ENCODE results near the gene TUBGCP5. TPM values are rescaled to one million over a fixed set of nuclear protein-coding genes. Genes with fewer than 3 reads are reported as not detected.

Gene TUBGCP5
- total RNA-seq, 3 donors from 2014 or later (not counting 1 experiment from before 2014, with no cell fraction given): 14.7 to 20.4 (median 17.5) TPM

GRCh38 chr15:23072633-23073032, 33.3 kb upstream of the TUBGCP5 start:
- Histone ChIP-seq H3K4me3 (ENCODE audit: low read length) (no peak overlapping the region), H3K4me1 (ENCODE audit: control insufficient read depth, insufficient read depth, low read length) (no peaks in the 10 kb centered on the region), H3K36me3 (ENCODE audit: control insufficient read depth, insufficient read depth, low read length) (no peaks in the 10 kb centered on the region), H3K27ac (ENCODE audit: low read length) (no peak overlapping the region), H3K27me3 (ENCODE audit: control insufficient read depth, insufficient read depth, low read length) (no peaks in the 10 kb centered on the region), H3K9me3 (ENCODE audit: control insufficient read depth, insufficient read depth, low read length) (peaks cover 4% of the 10 kb centered on the region)
- H3K36me3 Mint-ChIP-seq: no peaks in the 10 kb centered on the region
- no peak overlapping the region for H3K4me3 Mint-ChIP-seq
- TF ChIP-seq CTCF (IDR thresholded peaks at IDR 0.05): no peak
- 89% methylated on average over 1 of the region's 1 CpG for WGBS (ENCODE audit: insufficient coverage)
- ATAC-seq (no peak), DNase-seq (no peak)
- no peaks in the 10 kb centered on the region for H3K9me3 Mint-ChIP-seq
- intact Hi-C loops (cut with micrococcal nuclease): no loop called here
- no peaks in the 10 kb centered on the region for H3K4me1 Mint-ChIP-seq
- H3K27me3 Mint-ChIP-seq (ENCODE audit: low read depth in 2 of 2): peaks cover 0 to 10% of the 10 kb centered on the region in 2 donors
- H3K27ac Mint-ChIP-seq: no peak overlapping the region

DNA sequence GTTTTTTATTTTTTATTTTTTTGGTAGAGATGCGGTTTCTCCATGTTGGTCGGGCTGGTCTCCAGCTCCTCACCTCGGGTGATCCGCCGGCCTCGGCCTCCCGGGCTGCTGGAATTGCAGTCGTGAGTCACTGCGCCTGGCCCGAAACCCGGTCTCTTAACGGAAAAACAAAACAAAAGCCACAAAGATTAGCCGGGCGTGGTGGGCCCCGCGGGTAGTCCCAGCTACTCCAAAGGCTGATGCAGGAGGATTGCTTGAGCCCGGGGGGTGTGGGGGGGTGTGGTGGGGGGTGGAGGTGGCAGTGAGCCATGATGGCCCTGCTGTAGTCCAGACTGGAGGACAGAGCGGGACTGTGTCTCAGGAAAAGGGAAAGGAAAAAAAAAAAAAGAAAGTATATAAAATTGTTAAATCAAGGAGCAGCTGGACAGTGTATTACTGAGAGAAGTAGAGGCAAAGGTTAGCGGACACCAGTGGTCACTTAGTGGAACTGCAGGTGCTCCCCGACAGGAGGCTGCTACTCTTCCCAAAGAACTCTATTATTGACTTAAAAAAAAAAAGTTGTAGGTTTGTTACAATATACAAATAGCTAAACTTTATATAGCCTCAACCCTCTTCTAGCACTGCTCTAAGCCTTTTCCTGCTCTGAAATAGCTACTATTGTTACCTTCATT, 30.3 kb upstream of the TUBGCP5 start:
- intact Hi-C loops (cut with micrococcal nuclease): no loop called here
- ATAC-seq: no peak

GRCh38 chr15:23067416-23067815, 28.0 kb upstream of the TUBGCP5 start:
- Histone ChIP-seq H3K36me3 (ENCODE audit: control insufficient read depth, insufficient read depth, low read length) (no peaks in the 10 kb centered on the region), H3K27ac (ENCODE audit: low read length) (no peak overlapping the region), H3K27me3 (ENCODE audit: control insufficient read depth, insufficient read depth, low read length) (no peaks in the 10 kb centered on the region), H3K4me3 (ENCODE audit: low read length) (no peak overlapping the region), H3K4me1 (ENCODE audit: control insufficient read depth, insufficient read depth, low read length) (no peaks in the 10 kb centered on the region), H3K9me3 (ENCODE audit: control insufficient read depth, insufficient read depth, low read length) (peaks cover 4% of the 10 kb centered on the region)
- 92% methylated on average over 14 of the region's 15 CpGs for WGBS (ENCODE audit: insufficient coverage)
- H3K27ac Mint-ChIP-seq: no peak overlapping the region
- DNase-seq (no peak), ATAC-seq (no peak)
- H3K36me3 Mint-ChIP-seq: no peaks in the 10 kb centered on the region
- no peaks in the 10 kb centered on the region for H3K4me1 Mint-ChIP-seq
- intact Hi-C loops (cut with micrococcal nuclease): no loop called here
- peaks cover 0 to 4% of the 10 kb centered on the region in 2 donors for H3K27me3 Mint-ChIP-seq (ENCODE audit: low read depth in 2 of 2)
- no peak for TF ChIP-seq CTCF (IDR thresholded peaks at IDR 0.05)
- H3K4me3 Mint-ChIP-seq: no peak overlapping the region
- H3K9me3 Mint-ChIP-seq: peaks cover 0 to 2% of the 10 kb centered on the region in 2 donors

More for the DNA sequence above, 30.3 kb upstream of the TUBGCP5 start:
- H3K4me1 Mint-ChIP-seq: no peaks in the 10 kb centered on the region
- DNase-seq: no peak
- no peak overlapping the region for H3K4me3 Mint-ChIP-seq
- Histone ChIP-seq H3K27me3 (ENCODE audit: control insufficient read depth, insufficient read depth, low read length) (no peaks in the 10 kb centered on the region), H3K4me1 (ENCODE audit: control insufficient read depth, insufficient read depth, low read length) (no peaks in the 10 kb centered on the region), H3K9me3 (ENCODE audit: control insufficient read depth, insufficient read depth, low read length) (peaks cover 4% of the 10 kb centered on the region), H3K27ac (ENCODE audit: low read length) (no peak overlapping the region), H3K36me3 (ENCODE audit: control insufficient read depth, insufficient read depth, low read length) (no peaks in the 10 kb centered on the region), H3K4me3 (ENCODE audit: low read length) (no peak overlapping the region)
- no peaks in the 10 kb centered on the region for H3K9me3 Mint-ChIP-seq
- no peak for TF ChIP-seq CTCF (IDR thresholded peaks at IDR 0.05)
- no peak overlapping the region for H3K27ac Mint-ChIP-seq
- 92% methylated on average over 19 of the region's 20 CpGs for WGBS (ENCODE audit: insufficient coverage)
- peaks cover 0 to 7% of the 10 kb centered on the region in 2 donors for H3K27me3 Mint-ChIP-seq (ENCODE audit: low read depth in 2 of 2)
- H3K36me3 Mint-ChIP-seq: no peaks in the 10 kb centered on the region

DNA sequence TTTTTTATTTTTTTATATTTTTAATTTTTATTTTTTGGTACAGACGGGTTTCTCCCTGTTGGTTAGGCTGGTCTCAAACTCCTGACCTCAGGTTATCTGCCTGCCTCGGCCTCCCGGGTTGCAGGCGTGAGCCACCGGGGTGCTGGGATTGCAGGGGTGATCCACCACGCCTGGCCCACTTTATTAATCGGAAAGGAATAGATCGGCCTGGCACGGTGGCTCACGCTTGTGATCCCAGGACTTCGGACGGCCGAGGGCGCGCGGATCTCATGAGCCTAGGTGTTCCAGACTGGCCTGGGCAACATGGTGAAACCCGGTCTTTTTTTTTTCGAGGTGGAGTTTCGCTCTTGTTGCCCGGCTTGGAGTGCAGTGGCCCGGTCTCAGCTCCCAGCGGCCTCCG, 26.5 kb upstream of the TUBGCP5 start:
- WGBS (ENCODE audit: insufficient coverage): 96% methylated on average over 23 of the region's 23 CpGs
- Mint-ChIP-seq H3K27ac (no peak overlapping the region), H3K4me3 (no peak overlapping the region), H3K36me3 (no peaks in the 10 kb centered on the region), H3K27me3 (ENCODE audit: low read depth in 2 of 2) (no peaks in the 10 kb centered on the region), H3K4me1 (no peaks in the 10 kb centered on the region), H3K9me3 (peaks cover 0 to 2% of the 10 kb centered on the region in 2 donors)
- ATAC-seq: no peak
- Histone ChIP-seq H3K9me3 (ENCODE audit: control insufficient read depth, insufficient read depth, low read length) (peaks cover 4% of the 10 kb centered on the region), H3K4me3 (ENCODE audit: low read length) (no peak overlapping the region), H3K27ac (ENCODE audit: low read length) (no peak overlapping the region), H3K36me3 (ENCODE audit: control insufficient read depth, insufficient read depth, low read length) (no peaks in the 10 kb centered on the region), H3K4me1 (ENCODE audit: control insufficient read depth, insufficient read depth, low read length) (no peaks in the 10 kb centered on the region), H3K27me3 (ENCODE audit: control insufficient read depth, insufficient read depth, low read length) (no peaks in the 10 kb centered on the region)
- intact Hi-C loops (cut with micrococcal nuclease): no loop called here
- no peak for DNase-seq
- TF ChIP-seq CTCF (IDR thresholded peaks at IDR 0.05): no peak

Measured in natural killer cell (primary cell).